ENCODE data around the gene PTGDR2.

DNA sequence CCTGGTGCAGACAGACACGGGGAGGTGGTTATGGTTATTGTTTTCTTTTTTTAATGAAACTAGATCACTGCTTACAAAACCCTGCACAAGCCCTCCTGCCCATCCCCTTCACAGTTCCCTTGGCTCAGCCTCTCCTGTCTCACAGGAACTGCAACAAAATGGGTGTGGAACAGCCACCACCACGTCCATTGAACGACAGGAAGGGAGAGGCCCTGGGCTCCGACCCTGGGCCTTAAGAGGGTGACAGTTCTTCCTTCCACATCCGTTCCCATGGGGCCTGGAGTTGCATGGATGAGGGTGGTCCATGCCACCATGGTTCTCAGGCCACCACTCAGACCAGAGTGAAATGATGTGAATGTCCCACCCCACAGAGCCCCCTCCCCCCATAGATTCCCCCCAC is 34.9 kb upstream of the PTGDR2 start:
- TF ChIP-seq, protein P1, sequence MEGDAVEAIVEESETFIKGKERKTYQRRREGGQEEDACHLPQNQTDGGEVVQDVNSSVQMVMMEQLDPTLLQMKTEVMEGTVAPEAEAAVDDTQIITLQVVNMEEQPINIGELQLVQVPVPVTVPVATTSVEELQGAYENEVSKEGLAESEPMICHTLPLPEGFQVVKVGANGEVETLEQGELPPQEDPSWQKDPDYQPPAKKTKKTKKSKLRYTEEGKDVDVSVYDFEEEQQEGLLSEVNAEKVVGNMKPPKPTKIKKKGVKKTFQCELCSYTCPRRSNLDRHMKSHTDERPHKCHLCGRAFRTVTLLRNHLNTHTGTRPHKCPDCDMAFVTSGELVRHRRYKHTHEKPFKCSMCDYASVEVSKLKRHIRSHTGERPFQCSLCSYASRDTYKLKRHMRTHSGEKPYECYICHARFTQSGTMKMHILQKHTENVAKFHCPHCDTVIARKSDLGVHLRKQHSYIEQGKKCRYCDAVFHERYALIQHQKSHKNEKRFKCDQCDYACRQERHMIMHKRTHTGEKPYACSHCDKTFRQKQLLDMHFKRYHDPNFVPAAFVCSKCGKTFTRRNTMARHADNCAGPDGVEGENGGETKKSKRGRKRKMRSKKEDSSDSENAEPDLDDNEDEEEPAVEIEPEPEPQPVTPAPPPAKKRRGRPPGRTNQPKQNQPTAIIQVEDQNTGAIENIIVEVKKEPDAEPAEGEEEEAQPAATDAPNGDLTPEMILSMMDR (IDR thresholded peaks at IDR 0.05), result no peak
- TF ChIP-seq POLR2A (IDR thresholded peaks at IDR 0.05), result no peak

Measured in ovary (tissue), 3 donors.